Peyer's patch (tissue), 4 donors: ENCODE measurements around the gene PRAMEF1. TPM values are rescaled to one million over a fixed set of nuclear protein-coding genes. Genes with fewer than 3 reads are reported as not detected.
"Not testable (repeated sequence)": the region's sequence is repeated elsewhere in the genome, so short reads cannot be mapped to it uniquely, and the experiment has no call there.

ENCODE experiments used
- DNase-seq, 3 donors: peaks; one replicate each; pipeline ENCODE4 v3.0.0-alpha.2; 2017 to 2019
- H3K27ac ChIP-seq, 4 donors: fragments of 200-600 bp; sonication (generic); one replicate each; pipeline ENCODE4 v1.5.1; 2016 to 2019
- H3K27me3 ChIP-seq, 2 donors: fragments of 200-600 bp; sonication (generic); one replicate each; pipeline ENCODE4 v1.5.1; 2019
- H3K36me3 ChIP-seq, 3 donors: fragments of 200-600 bp; sonication (generic); one replicate each; pipeline ENCODE4 v1.5.1; 2016 to 2019
- H3K4me1 ChIP-seq, 4 donors: fragments of 200-600 bp; sonication (generic); one replicate each; pipeline ENCODE4 v1.5.1; 2016 to 2019
- H3K4me3 ChIP-seq, 4 donors: fragments of 200-600 bp; sonication (generic); 1 replicate in 3 of 4; 2 replicates in 1 of 4; pipeline ENCODE4 v1.5.1; 2016 to 2019; ENCODE audit warnings: mild to moderate bottlenecking in 1 of 4
- H3K9me3 ChIP-seq, 4 donors: fragments of 200-600 bp; sonication (generic); one replicate each; pipeline ENCODE4 v1.5.1; 2016 to 2019; ENCODE audit warnings: mild to moderate bottlenecking in 1 of 4
- POLR2A ChIP-seq, 2 donors: fragments of 450-650 bp; IDR thresholded peaks; one replicate each; pipeline ENCODE4 v1.5.1; 2017; ENCODE audit warnings: antibody characterized with exemption in 2 of 2, mild to moderate bottlenecking in 2 of 2, moderate library complexity in 2 of 2
- total RNA-seq, 4 donors: library from RNA; depleted of rRNA; stranded (reverse); fragments of >200 nt; gene quantifications; one replicate each; pipeline ENCODE4 v1.1.0, GENCODE V29; 2016
- TF ChIP-seq, protein P1 (sequence below), 6 experiments: fragments of 450-650 bp in 4 of 6; fragments of 200-600 bp in 2 of 6; sonication (generic) in 1 of 6; IDR thresholded peaks; one replicate each; pipeline ENCODE4 v1.5.1; 2017 to 2019; ENCODE audit warnings: antibody characterized with exemption in 6 of 6, mild to moderate bottlenecking in 3 of 6, moderate library complexity in 1 of 6

Gene PRAMEF1
- total RNA-seq, 4 donors from 2014 or later, result not detected

GRCh38 chr1:12776801-12777557, 14.2 kb upstream of the PRAMEF1 start:
- H3K9me3 ChIP-seq, result no peaks in the 10 kb centered on the region
- TF ChIP-seq, protein P1, sequence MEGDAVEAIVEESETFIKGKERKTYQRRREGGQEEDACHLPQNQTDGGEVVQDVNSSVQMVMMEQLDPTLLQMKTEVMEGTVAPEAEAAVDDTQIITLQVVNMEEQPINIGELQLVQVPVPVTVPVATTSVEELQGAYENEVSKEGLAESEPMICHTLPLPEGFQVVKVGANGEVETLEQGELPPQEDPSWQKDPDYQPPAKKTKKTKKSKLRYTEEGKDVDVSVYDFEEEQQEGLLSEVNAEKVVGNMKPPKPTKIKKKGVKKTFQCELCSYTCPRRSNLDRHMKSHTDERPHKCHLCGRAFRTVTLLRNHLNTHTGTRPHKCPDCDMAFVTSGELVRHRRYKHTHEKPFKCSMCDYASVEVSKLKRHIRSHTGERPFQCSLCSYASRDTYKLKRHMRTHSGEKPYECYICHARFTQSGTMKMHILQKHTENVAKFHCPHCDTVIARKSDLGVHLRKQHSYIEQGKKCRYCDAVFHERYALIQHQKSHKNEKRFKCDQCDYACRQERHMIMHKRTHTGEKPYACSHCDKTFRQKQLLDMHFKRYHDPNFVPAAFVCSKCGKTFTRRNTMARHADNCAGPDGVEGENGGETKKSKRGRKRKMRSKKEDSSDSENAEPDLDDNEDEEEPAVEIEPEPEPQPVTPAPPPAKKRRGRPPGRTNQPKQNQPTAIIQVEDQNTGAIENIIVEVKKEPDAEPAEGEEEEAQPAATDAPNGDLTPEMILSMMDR (IDR thresholded peaks at IDR 0.05), result no peak
- TF ChIP-seq POLR2A (IDR thresholded peaks at IDR 0.05), result no peak
- H3K36me3 ChIP-seq, result no peaks in the 10 kb centered on the region
- no peak overlapping the region for H3K4me3 ChIP-seq
- H3K27ac ChIP-seq, result no peak overlapping the region
- H3K4me1 ChIP-seq, result no peaks in the 10 kb centered on the region
- DNase-seq, result no peak
- H3K27me3 ChIP-seq, result no peaks in the 10 kb centered on the region

- H3K4me3 ChIP-seq, result no peak overlapping the region
- H3K27me3 ChIP-seq, result no peaks in the 10 kb centered on the region
- DNase-seq, result no peak
- no peaks in the 10 kb centered on the region for H3K4me1 ChIP-seq
- no peaks in the 10 kb centered on the region for H3K36me3 ChIP-seq
- H3K9me3 ChIP-seq, result no peaks in the 10 kb centered on the region
- no peak for TF ChIP-seq POLR2A (IDR thresholded peaks at IDR 0.05)
- TF ChIP-seq, protein P1 (IDR thresholded peaks at IDR 0.05), result no peak
- H3K27ac ChIP-seq, result no peak overlapping the region
Measured at GRCh38 chr1:12778061-12778460, 13.1 kb upstream of the PRAMEF1 start.

DNA sequence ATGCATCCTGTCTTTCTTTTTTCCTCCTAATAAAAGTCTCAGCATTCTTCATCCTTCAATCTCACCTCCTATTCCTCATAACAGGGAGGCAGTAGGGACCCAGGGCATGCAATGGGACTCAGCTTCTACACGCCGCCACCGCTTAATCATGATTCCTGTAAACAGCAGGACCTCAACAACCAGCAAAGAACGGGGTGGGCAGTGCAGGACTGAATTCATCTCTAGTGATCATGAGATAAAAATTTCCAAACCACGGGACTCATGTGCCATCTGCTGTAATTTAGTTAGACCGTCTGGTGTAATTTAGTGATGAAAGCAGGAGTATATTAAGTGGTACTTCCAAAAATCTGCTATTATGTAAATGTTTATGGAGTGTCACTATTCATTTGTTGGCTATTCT, 12.3 kb upstream of the PRAMEF1 start:
- Histone ChIP-seq H3K27me3 (no peaks in the 10 kb centered on the region), H3K27ac (no peak overlapping the region), H3K9me3 (peaks cover 0 to 2% (median 0%) of the 10 kb centered on the region in 4 donors), H3K4me1 (no peaks in the 10 kb centered on the region), H3K4me3 (no peak overlapping the region), H3K36me3 (no peaks in the 10 kb centered on the region)
- no peak for DNase-seq
- TF ChIP-seq POLR2A (IDR thresholded peaks at IDR 0.05), result no peak
- TF ChIP-seq, protein P1 (IDR thresholded peaks at IDR 0.05), result no peak

- not testable (repeated sequence) for H3K27me3 ChIP-seq, H3K4me3 ChIP-seq, H3K27ac ChIP-seq, H3K36me3 ChIP-seq, H3K4me1 ChIP-seq, DNase-seq
- peaks cover 0 to 12% (median 5%) of the 10 kb centered on the region in 4 donors for H3K9me3 ChIP-seq
Measured at GRCh38 chr1:12781488-12781887, 9.7 kb upstream of the PRAMEF1 start.

DNA sequence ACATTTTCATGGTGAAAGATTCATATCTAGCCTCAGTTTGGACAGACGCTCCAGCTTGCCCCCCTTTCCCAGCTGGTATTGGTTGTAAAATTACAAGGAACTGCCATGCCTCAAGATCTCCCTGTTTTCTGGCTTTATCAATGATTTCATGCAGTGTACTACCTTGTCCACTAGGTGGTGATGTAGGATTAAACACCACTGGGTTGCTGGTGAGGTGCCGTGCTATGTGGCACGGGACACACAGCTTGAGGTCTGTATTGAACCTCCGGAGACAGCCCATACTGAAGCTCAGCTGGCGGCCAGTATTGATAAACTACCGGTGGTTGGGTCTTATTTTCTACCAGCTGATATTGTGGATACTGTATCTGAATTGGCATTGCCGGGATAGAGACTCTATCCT, 7.4 kb upstream of the PRAMEF1 start:
- H3K27ac ChIP-seq, DNase-seq, H3K36me3 ChIP-seq, H3K4me1 ChIP-seq, H3K4me3 ChIP-seq, H3K27me3 ChIP-seq: not testable (repeated sequence)
- TF ChIP-seq, protein P1 (IDR thresholded peaks at IDR 0.05), result peak in 1 of 6 experiments; percentile 10
- peaks cover 0 to 12% (median 5%) of the 10 kb centered on the region in 4 donors for H3K9me3 ChIP-seq

GRCh38 chr1:12784729-12785128, 6.5 kb upstream of the PRAMEF1 start:
- H3K36me3 ChIP-seq, DNase-seq, H3K27ac ChIP-seq, H3K4me1 ChIP-seq, H3K27me3 ChIP-seq, H3K4me3 ChIP-seq: not testable (repeated sequence)
- peaks cover 0 to 12% (median 5%) of the 10 kb centered on the region in 4 donors for H3K9me3 ChIP-seq

- Histone ChIP-seq H3K4me3 (no peak overlapping the region), H3K36me3 (no peaks in the 10 kb centered on the region), H3K27ac (no peak overlapping the region), H3K9me3 (no peaks in the 10 kb centered on the region), H3K27me3 (no peaks in the 10 kb centered on the region), H3K4me1 (no peaks in the 10 kb centered on the region)
- DNase-seq, result no peak
- TF ChIP-seq, protein P1 (IDR thresholded peaks at IDR 0.05), result no peak
- TF ChIP-seq POLR2A (IDR thresholded peaks at IDR 0.05), result no peak
Measured at GRCh38 chr1:12798911-12799310, 7.7 kb downstream of the PRAMEF1 start.
